ENCODE results near the gene F10.

DNA sequence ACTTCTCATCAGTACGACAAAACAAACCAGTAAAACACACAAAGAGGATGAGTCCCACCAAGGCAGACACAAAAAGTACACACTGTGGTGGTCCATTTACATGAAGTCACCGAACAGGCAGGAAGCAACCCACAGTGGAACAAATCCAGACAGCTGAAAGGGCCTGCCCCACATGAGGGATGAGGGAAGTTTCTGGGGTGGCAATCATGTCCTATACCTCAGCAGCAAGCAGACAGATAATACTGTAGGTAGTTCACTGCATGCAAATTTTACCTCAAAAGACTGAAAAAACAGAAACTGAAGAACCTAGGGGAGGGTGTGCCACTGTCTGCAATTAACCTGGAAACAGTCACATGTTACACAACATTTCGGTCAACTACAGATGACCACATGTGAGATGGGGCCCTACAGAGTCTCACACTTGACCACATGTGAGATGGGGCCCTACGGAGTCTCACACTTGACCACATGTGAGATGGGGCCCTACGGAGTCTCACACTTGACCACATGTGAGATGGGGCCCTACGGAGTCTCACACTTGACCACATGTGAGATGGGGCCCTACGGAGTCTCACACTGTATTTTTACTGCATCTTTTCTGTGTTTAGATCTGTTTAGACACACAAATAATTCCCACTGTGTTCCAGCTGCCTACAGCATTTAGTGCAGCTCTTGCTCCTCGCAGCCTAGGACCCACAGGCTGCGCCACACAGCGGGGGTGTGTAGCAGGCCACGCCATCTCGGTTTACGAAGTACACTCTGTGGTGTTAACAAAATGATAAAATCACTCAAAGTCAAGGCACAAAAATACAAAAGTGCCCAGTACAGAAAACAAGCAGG is 63.7 kb downstream of the F10 start:
- TF ChIP-seq FOXK2 (IDR thresholded peaks at IDR 0.05): no peak
- no peak for TF ChIP-seq ARNT (IDR thresholded peaks at IDR 0.05)

Data from HEK293T (cell line).